HepG2 (cell line): Measurements from ENCODE around the gene SLC2A10. TPM values are rescaled to one million over a fixed set of nuclear protein-coding genes. Genes with fewer than 3 reads are reported as not detected.
A peak's percentile ranks its signal among the peaks of the same experiment; 100 is the strongest.

Source experiments
- BCL6 ChIP-seq: IDR thresholded peaks from 2 replicates; pipeline ENCODE4 v1.6.1; 2016; ENCODE audit warnings: missing genetic modification reagents, missing compliant biosample characterization
- CEBPG ChIP-seq: IDR thresholded peaks from 2 replicates; pipeline ENCODE4 v1.6.1; 2016
- FOXM1 ChIP-seq: sonication (generic); formaldehyde crosslinking; IDR thresholded peaks from 2 replicates; pipeline ENCODE4 v1.5.0; 2020; ENCODE audit warnings: missing genetic modification reagents
- GATAD2A ChIP-seq: IDR thresholded peaks from 2 replicates; pipeline ENCODE4 v1.6.1; 2016
- LBX2 ChIP-seq: sonication (generic); formaldehyde crosslinking; IDR thresholded peaks from 2 replicates; pipeline ENCODE4 v1.5.0; 2020; ENCODE audit warnings: missing genetic modification reagents, mild to moderate bottlenecking, borderline replicate concordance
- MXD4 ChIP-seq: IDR thresholded peaks from 2 replicates; pipeline ENCODE4 v1.6.1; 2016; ENCODE audit warnings: mild to moderate bottlenecking, missing biosample characterization, missing genetic modification reagents
- NR2F1 ChIP-seq, 2 experiments: fragments of 450-650 bp in 1 of 2; formaldehyde crosslinking in 1 of 2; IDR thresholded peaks; 2 replicates each; pipeline versions ENCODE4 v1.5.0 to v1.6.1; 2016 to 2020; ENCODE audit warnings: mild to moderate bottlenecking in 1 of 2, missing compliant biosample characterization in 1 of 2, missing genetic modification reagents in 1 of 2, moderate library complexity in 1 of 2
- PHB2 ChIP-seq: fragments of 450-650 bp; IDR thresholded peaks from 2 replicates; pipeline ENCODE4 v1.6.1; 2018; ENCODE audit not compliant: partially characterized antibody
- PHF21A ChIP-seq: sonication (generic); formaldehyde crosslinking; IDR thresholded peaks from 2 replicates; pipeline ENCODE4 v1.5.0; 2020; ENCODE audit warnings: mild to moderate bottlenecking, missing genetic modification reagents
- ZFP36 ChIP-seq: fragments of 150-350 bp; IDR thresholded peaks from 2 replicates; pipeline ENCODE4 v1.6.1; 2018; ENCODE audit warnings: borderline replicate concordance, low read length, low read depth; ENCODE audit not compliant: partially characterized antibody
- ZGPAT ChIP-seq: IDR thresholded peaks from 2 replicates; pipeline ENCODE4 v1.6.1; 2016; ENCODE audit warnings: mild to moderate bottlenecking
- ZNF142 ChIP-seq: sonication (generic); formaldehyde crosslinking; IDR thresholded peaks from 2 replicates; pipeline ENCODE4 v1.4.0; 2020; ENCODE audit warnings: missing genetic modification reagents
- ZNF343 ChIP-seq: sonication (generic); formaldehyde crosslinking; IDR thresholded peaks from 2 replicates; pipeline ENCODE4 v1.4.0; 2020; ENCODE audit warnings: mild to moderate bottlenecking, missing genetic modification reagents
- ZNF432 ChIP-seq: sonication (generic); formaldehyde crosslinking; IDR thresholded peaks from 2 replicates; pipeline ENCODE4 v1.5.0; 2020; ENCODE audit warnings: missing genetic modification reagents, mild to moderate bottlenecking, borderline replicate concordance
- ZNF446 ChIP-seq: sonication (generic); formaldehyde crosslinking; IDR thresholded peaks from 2 replicates; pipeline ENCODE4 v1.5.0; 2020; ENCODE audit warnings: mild to moderate bottlenecking, missing genetic modification reagents
- ZNF503 ChIP-seq: sonication (generic); formaldehyde crosslinking; IDR thresholded peaks from 2 replicates; pipeline ENCODE4 v1.4.0; 2020; ENCODE audit warnings: missing genetic modification reagents
- ZNF563 ChIP-seq: sonication (generic); formaldehyde crosslinking; IDR thresholded peaks from 2 replicates; pipeline ENCODE4 v1.8.0; 2022; ENCODE audit warnings: mild to moderate bottlenecking, moderate library complexity, missing genetic modification reagents
- polyA plus RNA-seq, 8 experiments: library from polyadenylated mRNA; depleted of rRNA in 3 of 8; stranded (reverse) in 7 of 8; unstranded in 1 of 8; fragments of >200 nt; fragmentation: Illumina TruSeq in 4 of 8; extraction: Trizol in 4 of 8; gene quantifications; 2 replicates each; pipeline versions ENCODE4 v1.2.1 to v1.2.3, GENCODE V29; 2011 to 2016; ENCODE audit warnings: low read depth in 4 of 8, missing spikeins in 1 of 8, mixed read lengths in 1 of 8; ENCODE audit not compliant: insufficient read depth in 1 of 8
- total RNA-seq, 5 experiments: library from RNA; depleted of rRNA; stranded (reverse); fragments of >200 nt; fragmentation: Illumina TruSeq; extraction: Trizol; gene quantifications; 2 replicates each; pipeline ENCODE4 v1.2.3, GENCODE V29; 2016; ENCODE audit warnings: low read depth in 1 of 5

Gene SLC2A10
- total and polyA plus RNA-seq, 2 of the 13 experiments (the other 11 are each of a cell fraction or from before 2014, with no cell fraction given), result 16.0 to 18.4 TPM

GRCh38 chr20:46670585-46671584, 38.6 kb upstream of the SLC2A10 start (continued):
- TF ChIP-seq ZNF432 (CRISPR knock-in tag) (no peak), ZNF503 (CRISPR knock-in tag) (peak; percentile 94), CEBPG (CRISPR knock-in tag) (peak; percentile 89), ZNF343 (CRISPR knock-in tag) (no peak), FOXM1 (CRISPR knock-in tag) (no peak), ZNF446 (no peak), MXD4 (CRISPR knock-in tag) (no peak), NR2F1 (CRISPR knock-in tag; IDR thresholded peaks at IDR 0.05) (peak; percentile 65 to 87; a peak in 3 of 4 replicates), ZNF563 (no peak), BCL6 (peak; percentile 98), LBX2 (0 out of 2 replicates have a peak, but pooled peaks have one; percentile 42), ZFP36 (no peak), PHF21A (CRISPR knock-in tag) (peak; percentile 95), ZNF142 (peak; percentile 12), GATAD2A (CRISPR knock-in tag) (peak; percentile 99), ZGPAT (CRISPR knock-in tag) (peak; percentile 99), PHB2 (no peak)
